Measurements from ENCODE around the gene MAN1B1.
"Not testable (repeated sequence)": the region's sequence is repeated elsewhere in the genome, so short reads cannot be mapped to it uniquely, and the experiment has no call there.

MAN1B1 gene

DNA sequence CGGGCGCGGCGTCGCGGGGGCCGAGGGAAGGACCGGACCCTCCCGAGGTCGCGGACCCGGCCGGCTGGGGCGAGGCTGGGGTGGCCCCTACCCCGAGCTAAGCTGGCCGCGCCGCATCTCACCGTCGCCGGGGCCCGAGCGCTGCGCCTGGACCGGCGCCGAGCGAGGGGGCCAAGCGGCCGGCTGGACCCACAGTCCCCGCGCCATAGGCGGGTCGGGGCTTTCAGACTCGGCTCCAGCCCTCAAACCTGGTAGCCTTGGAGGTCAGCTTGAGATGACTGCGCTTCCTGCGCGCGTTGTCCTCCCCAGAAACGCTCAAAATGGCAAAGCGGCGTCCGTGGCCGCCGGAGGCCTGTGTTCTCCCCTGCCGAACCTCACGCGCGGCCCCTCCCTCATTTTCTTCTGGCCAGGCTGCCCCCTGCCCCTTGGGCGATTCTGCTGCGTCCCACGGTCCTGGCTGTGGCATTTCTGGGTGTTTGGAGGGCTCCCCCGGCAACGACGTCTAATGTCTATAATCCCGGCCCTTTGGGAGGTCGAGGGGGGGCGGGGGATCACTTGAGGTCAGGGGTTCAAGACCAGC, 43.5 kb downstream of the MAN1B1 start:
- DNase-seq, result no peak

DNA sequence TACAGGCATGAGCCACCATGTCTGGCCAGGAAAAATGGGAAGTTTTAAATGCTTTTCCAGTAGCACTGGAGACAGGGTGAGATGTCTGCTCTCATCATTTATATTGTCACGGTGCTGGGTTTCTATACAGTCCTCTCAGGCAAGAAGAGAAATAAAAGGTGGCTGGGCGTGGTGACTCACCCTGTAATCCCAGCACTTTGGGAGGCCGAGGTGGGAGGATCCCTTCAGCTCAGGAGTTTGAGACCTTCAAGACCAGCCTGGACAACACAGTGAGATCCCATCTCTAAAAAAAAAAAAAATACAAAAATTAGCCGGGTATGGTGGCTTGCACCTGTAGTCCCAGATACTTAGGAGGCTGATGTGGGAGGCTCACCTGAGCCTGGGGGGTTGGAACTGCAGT, 47.4 kb downstream of the MAN1B1 start:
- no peak for DNase-seq

DNA sequence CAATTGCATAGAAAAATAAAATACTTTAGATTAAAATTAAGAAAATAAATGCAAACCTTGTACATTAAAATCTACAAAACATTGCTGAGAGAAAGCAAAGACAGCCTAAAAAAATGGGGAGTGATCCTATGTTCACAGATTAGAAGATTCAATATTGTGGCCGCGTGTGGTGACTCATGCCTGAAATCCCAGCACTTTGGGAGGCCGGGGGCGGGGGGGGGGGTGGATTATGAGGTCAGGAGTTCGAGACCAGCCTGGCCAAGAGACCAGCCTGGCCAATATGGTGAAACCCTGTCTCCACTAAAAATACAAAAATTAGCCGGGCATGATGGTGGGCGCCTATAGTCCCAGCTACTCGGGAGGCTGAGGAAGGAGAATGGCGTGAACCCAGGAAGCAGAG, 48.4 kb downstream of the MAN1B1 start:
- not testable (repeated sequence) for DNase-seq

DNA sequence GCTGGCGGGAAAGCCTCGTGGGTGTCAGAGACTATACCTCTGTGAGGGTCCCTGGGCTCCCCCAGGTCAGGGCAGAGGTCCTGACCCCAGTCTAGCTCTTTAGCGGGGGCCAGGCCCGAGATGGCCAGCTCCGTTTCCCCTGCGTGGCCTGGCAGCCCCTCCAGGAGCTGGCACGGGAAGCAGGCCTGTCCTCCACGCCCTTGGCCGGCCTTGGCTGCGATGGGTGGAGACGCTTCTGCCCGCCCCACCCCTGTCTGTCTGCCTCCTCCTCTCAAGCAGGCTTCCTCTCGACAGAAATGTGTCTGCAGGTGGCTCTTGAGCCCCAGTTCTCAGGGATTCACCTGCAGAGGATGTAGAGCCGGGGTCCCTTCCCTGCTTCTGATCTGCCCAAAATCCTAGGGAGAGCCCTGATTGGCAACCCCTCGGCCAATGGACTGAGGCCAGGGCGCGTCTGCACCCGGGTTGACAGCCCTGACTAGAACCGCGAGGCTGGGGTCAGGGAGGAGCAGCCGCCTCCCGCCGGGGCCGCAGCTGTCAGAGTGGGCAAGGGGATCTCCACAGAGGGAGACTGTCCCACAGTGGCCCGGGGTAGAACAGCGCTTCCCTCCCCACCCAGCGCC, 49.6 kb downstream of the MAN1B1 start:
- DNase-seq, result no peak

DNA sequence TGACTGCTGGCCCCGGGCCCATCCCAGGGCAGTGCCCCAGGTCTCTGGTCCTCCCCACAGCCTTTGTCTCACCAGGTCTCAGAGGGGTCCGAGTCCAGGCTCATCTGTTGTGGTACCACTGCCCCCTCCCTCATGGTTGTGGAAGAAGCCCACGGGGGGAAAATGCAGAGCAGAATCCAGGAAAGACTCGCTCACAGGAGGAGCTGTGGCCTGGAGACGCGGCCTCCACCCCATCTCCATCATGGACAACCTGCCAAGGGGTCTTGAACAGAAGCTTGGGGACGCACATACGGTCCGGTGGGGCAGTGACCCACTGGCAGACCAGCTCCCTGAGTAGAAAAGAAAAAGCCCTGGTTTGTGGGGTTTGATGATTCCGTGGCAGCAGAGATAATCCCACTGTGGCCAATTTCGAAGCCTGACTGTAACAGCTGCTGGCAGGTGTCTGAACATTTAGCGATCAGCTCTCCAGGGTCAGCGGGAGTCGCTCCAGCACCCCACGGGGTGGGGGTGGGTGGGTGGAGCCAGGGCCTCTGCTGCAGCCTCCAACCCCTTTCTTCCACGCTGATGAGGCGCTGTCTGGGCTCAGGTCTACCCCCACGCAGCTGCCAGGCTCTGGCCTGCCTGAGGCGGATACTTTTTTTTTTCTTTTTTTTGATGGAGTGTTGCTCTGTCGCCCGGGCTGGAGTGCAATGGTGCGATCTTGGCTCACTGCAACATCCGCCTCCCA, 50.3 kb downstream of the MAN1B1 start:
- no peak for DNase-seq

GRCh38 chr9:137138058-137138721, 51.4 kb downstream of the MAN1B1 start:
- no peak for DNase-seq

GRCh38 chr9:137138722-137139467, 52.1 kb downstream of the MAN1B1 start, which contains the start of gene GRIN1:
TSS of gene GRIN1 (plus strand) at chr9:137139154. CDS start at chr9:137139487, 333 bp downstream.
- no peak for DNase-seq

GRCh38 chr9:137139468-137140150, 52.8 kb downstream of the MAN1B1 start:
- DNase-seq, result no peak

GRCh38 chr9:137140151-137141012, 53.6 kb downstream of the MAN1B1 start:
- no peak for DNase-seq

- DNase-seq, result no peak
These were observed 54.4 kb downstream of the MAN1B1 start for GRCh38 chr9:137141050-137141810.

GRCh38 chr9:137141976-137142936, 55.5 kb downstream of the MAN1B1 start:
- no peak for DNase-seq

DNA sequence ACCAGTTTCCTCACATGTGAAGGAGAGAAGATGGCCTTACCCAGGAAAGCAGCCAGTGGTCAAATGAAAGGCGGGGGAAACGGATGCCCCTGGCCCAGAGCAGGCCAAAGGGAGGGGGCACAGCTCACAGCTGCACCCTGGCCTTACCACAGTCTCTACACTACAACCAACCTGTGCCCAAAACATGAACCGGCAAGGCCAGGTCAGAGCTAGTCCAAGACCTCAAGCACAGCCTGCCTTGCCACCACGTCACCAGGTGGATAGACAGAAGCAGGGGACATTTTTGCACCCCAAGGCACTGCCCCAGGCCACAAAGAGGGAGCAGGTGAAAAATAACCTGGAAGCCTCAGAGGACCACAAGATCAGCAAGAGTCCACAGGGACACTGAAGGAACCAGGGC, 56.7 kb downstream of the MAN1B1 start:
- no peak for DNase-seq

GRCh38 chr9:137145731-137146526, 59.1 kb downstream of the MAN1B1 start:
- no peak for DNase-seq

DNA sequence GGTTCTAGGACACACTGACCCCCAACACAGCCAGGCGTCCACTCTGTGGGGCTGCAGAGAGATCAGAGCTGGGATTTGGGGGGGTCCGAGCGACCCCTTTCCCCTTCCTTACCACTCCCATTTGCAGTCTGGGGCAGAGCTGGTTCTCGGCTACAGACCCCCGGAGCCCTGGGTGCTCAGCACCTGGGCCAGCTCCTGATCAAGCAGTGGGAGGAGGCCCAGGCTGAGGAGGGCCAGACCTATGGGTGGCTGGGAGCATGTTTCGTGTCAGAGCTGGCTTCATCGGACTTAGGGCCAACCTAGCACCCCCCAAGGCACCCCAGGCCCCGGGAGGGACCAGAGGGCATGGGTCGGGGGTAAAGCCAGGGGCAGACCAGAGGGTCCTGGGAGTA, 59.7 kb downstream of the MAN1B1 start:
- DNase-seq, result no peak

- DNase-seq, result no peak
These were observed 60.5 kb downstream of the MAN1B1 start for GRCh38 chr9:137147091-137147792.

- no peak for DNase-seq
These were observed 61.0 kb downstream of the MAN1B1 start for GRCh38 chr9:137147793-137148160.

GRCh38 chr9:137148242-137148641, 61.5 kb downstream of the MAN1B1 start:
- DNase-seq, result no peak

GRCh38 chr9:137148661-137149060, 61.9 kb downstream of the MAN1B1 start:
- no peak for DNase-seq
